Astrocyte of the spinal cord (primary cell): ENCODE measurements around the gene GCGR.
"Not testable (repeated sequence)": the region's sequence is repeated elsewhere in the genome, so short reads cannot be mapped to it uniquely, and the experiment has no call there.

Experiments
- DNase-seq: peaks from one replicate; pipeline ENCODE4 v3.0.0; 2011; ENCODE audit warnings: low read depth, low spot score
- H3K4me3 ChIP-seq: 2 replicates; pipeline ENCODE4 v1.5.1; 2011; ENCODE audit warnings: low read depth, mild to moderate bottlenecking, low read length, moderate library complexity
- CTCF ChIP-seq: IDR thresholded peaks from 2 replicates; pipeline ENCODE4 v1.5.1; 2012; ENCODE audit warnings: low read depth, mild to moderate bottlenecking, low read length, inconsistent platforms
- in situ Hi-C: cut with HindIII; loops from 2 replicates; pipeline ENCODE4 v1.10.0; 2017; ENCODE audit warnings: low sequenced_read_pairs

GCGR gene

GRCh38 chr17:81839301-81839700 lies 35.4 kb downstream of the GCGR start:
- no peak overlapping the region for H3K4me3 ChIP-seq
- DNase-seq = no peak
- in situ Hi-C loops = no loop called here
- no peak for TF ChIP-seq CTCF

GRCh38 chr17:81840059-81840458 lies 36.1 kb downstream of the GCGR start:
- DNase-seq, H3K4me3 ChIP-seq, in situ Hi-C loops: not testable (repeated sequence)

DNA sequence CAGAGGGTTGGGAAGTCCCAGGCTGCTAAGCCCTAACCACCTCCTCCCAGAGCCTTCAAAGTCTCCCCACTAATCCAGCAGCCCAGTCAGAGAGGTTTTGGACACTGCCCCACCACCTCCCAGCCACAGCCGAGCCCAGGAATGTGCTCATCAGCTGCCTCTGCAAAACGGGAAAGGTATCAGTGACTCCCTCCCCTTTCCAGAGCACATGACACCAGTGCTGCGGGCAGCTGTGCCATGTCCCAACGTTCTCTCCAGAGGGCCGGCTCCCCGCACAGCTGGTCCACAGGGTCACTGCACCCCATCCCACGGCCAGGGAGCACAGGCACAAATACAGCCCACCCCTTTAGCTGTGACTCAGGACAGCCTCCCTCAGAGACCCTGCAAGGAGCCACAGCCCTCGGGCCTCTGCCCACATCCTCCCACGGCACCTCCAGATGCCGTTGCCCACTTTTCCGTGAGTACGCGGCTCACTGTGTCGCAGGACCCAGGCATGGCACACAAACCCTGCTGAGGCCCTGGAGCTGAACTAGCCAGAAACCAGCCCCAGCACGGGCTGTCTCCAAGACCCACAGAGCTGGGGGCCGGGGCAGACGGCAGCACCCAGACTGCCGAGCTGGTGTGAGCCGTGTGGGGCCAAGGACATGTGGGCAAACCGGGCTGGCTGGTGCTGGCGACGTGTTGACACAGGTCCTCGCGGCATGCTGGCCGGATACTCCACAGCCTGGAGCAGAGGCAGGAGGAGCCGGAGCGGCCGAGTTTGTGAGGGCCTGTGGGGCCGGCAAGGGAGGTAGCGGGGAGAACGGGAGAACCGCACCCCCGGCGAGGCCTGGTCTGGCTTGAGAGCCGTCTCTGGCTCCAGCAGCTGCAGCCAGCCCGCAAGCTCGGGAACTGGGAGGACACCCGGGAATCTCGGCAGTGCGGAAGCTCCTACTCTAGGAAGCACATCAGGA lies 37.2 kb downstream of the GCGR start:
- TF ChIP-seq CTCF = no peak
- DNase-seq = no peak
- in situ Hi-C loops = no loop called here
- no peak overlapping the region for H3K4me3 ChIP-seq

GRCh38 chr17:81841866-81842265 lies 37.9 kb downstream of the GCGR start:
- TF ChIP-seq CTCF = no peak
- in situ Hi-C loops = no loop called here
- H3K4me3 ChIP-seq = no peak overlapping the region
- DNase-seq = no peak

DNA sequence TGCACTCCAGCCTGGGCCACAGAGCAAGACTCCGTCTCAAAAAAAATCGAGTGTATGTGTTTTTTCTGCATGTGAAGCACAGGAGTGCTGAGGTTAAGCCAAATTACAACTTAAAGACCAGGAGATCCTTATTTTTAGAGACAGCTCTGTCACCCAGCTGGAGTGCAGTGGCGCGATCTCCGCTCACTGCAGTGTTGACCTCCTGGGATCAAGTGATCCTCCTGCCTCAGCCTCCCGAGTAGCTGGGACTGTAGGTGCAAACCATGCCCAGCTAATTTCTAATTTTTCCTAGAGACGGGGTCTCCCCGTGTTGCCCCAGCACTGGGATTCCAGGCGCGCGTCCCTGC lies 38.4 kb downstream of the GCGR start:
- no peak overlapping the region for H3K4me3 ChIP-seq
- no peak for TF ChIP-seq CTCF
- in situ Hi-C loops = no loop called here
- no peak for DNase-seq

GRCh38 chr17:81842725-81843504 lies 39.0 kb downstream of the GCGR start:
- H3K4me3 ChIP-seq = no peak overlapping the region
- no peak for TF ChIP-seq CTCF
- DNase-seq = no peak
- in situ Hi-C loops = no loop called here
